ENCODE data around the gene RDH5. TPM values are rescaled to one million over a fixed set of nuclear protein-coding genes. Genes with fewer than 3 reads are reported as not detected.

Gene RDH5
- total RNA-seq, 2 donors from 2014 or later: 5.7 to 12.6 TPM

GRCh38 chr12:55685671-55686070, 34.5 kb upstream of the RDH5 start:
- intact Hi-C loops (cut with DNase I): no loop called here
- no peak for TF ChIP-seq POLR2A (IDR thresholded peaks at IDR 0.05)
- TF ChIP-seq POLR2AphosphoS5 (IDR thresholded peaks at IDR 0.05): no peak
- TF ChIP-seq CTCF (IDR thresholded peaks at IDR 0.05): no peak
- Histone ChIP-seq H3K27me3 (replicated peaks; ENCODE audit: insufficient read depth) (peaks cover 2% of the 10 kb centered on the region), H3K36me3 (no peaks in the 10 kb centered on the region), H3K9me3 (no peaks in the 10 kb centered on the region), H3K27ac (no peak overlapping the region), H3K4me3 (no peak overlapping the region), H3K4me1 (replicated peaks) (no peaks in the 10 kb centered on the region)
- no peak for DNase-seq (ENCODE audit: low spot score)
- 95% methylated on average over 5 of the region's 5 CpGs for WGBS

- H3K9me3 ChIP-seq: no peaks in the 10 kb centered on the region
- 92% methylated on average over 9 of the region's 9 CpGs for WGBS
- H3K4me1 ChIP-seq (replicated peaks): no peaks in the 10 kb centered on the region
- H3K4me3 ChIP-seq: no peak overlapping the region
- no peak for DNase-seq (ENCODE audit: low spot score)
- H3K36me3 ChIP-seq: no peaks in the 10 kb centered on the region
- no peak overlapping the region for H3K27ac ChIP-seq
- TF ChIP-seq POLR2AphosphoS5 (IDR thresholded peaks at IDR 0.05): no peak
- TF ChIP-seq CTCF (IDR thresholded peaks at IDR 0.05): no peak
- no peak for TF ChIP-seq POLR2A (IDR thresholded peaks at IDR 0.05)
- intact Hi-C loops (cut with DNase I): no loop called here
- H3K27me3 ChIP-seq (replicated peaks; ENCODE audit: insufficient read depth): peaks cover 2% of the 10 kb centered on the region
Measured at GRCh38 chr12:55686366-55687010, 33.7 kb upstream of the RDH5 start.

GRCh38 chr12:55687746-55688145, 32.4 kb upstream of the RDH5 start:
- Histone ChIP-seq H3K4me1 (replicated peaks) (no peaks in the 10 kb centered on the region), H3K9me3 (no peaks in the 10 kb centered on the region), H3K36me3 (no peaks in the 10 kb centered on the region), H3K27ac (no peak overlapping the region), H3K27me3 (replicated peaks; ENCODE audit: insufficient read depth) (peaks cover 2% of the 10 kb centered on the region), H3K4me3 (no peak overlapping the region)
- DNase-seq (ENCODE audit: low spot score): no peak
- intact Hi-C loops (cut with DNase I): no loop called here
- TF ChIP-seq CTCF (IDR thresholded peaks at IDR 0.05): no peak
- TF ChIP-seq POLR2AphosphoS5 (IDR thresholded peaks at IDR 0.05): no peak
- TF ChIP-seq POLR2A (IDR thresholded peaks at IDR 0.05): no peak

- Histone ChIP-seq H3K27ac (no peak overlapping the region), H3K9me3 (no peaks in the 10 kb centered on the region), H3K4me1 (replicated peaks) (no peaks in the 10 kb centered on the region), H3K36me3 (no peaks in the 10 kb centered on the region), H3K27me3 (replicated peaks; ENCODE audit: insufficient read depth) (peaks cover 2% of the 10 kb centered on the region), H3K4me3 (no peak overlapping the region)
- WGBS: 93% methylated on average over 16 of the region's 16 CpGs
- DNase-seq (ENCODE audit: low spot score): no peak
- intact Hi-C loops (cut with DNase I): no loop called here
- no peak for TF ChIP-seq POLR2AphosphoS5 (IDR thresholded peaks at IDR 0.05)
- no peak for TF ChIP-seq CTCF (IDR thresholded peaks at IDR 0.05)
- no peak for TF ChIP-seq POLR2A (IDR thresholded peaks at IDR 0.05)
Measured at GRCh38 chr12:55688716-55689655, 31.2 kb upstream of the RDH5 start.
